Keratinocyte (primary cell): ENCODE data around the gene DNAI7. TPM values are rescaled to one million over a fixed set of nuclear protein-coding genes. Genes with fewer than 3 reads are reported as not detected.

ENCODE experiments used
- DNase-seq: peaks from one replicate; pipeline ENCODE4 v3.0.0-alpha.2; 2011; ENCODE audit warnings: low read depth, missing footprints, low spot score
- FAIRE-seq: peaks from 2 replicates; lab custom pipeline; 2011; peaks lifted over from hg19 to GRCh38; lab: Jason Lieb, UNC
- H2AFZ ChIP-seq: 2 replicates; pipeline ENCODE4 v1.6.0; 2012; ENCODE audit warnings: low read length, control low read depth, inconsistent platforms; ENCODE audit not compliant: control insufficient read depth
- H3K27ac ChIP-seq: 2 replicates; pipeline ENCODE4 v1.5.1; 2011; ENCODE audit warnings: low read length; ENCODE audit not compliant: control insufficient read depth, insufficient read depth
- H3K27me3 ChIP-seq: 3 replicates; pipeline ENCODE4 v1.6.0; 2011; ENCODE audit warnings: low read length; ENCODE audit not compliant: control insufficient read depth, insufficient read depth; ENCODE audit errors: extremely low read depth
- H3K36me3 ChIP-seq, 2 experiments: 2 replicates in 1 of 2; 3 replicates in 1 of 2; pipeline ENCODE4 v1.5.1; 2011; ENCODE audit warnings: low read length in 2 of 2, mild to moderate bottlenecking in 1 of 2; ENCODE audit not compliant: control insufficient read depth in 2 of 2, insufficient read depth in 2 of 2; ENCODE audit errors: extremely low read depth in 1 of 2
- H3K4me1 ChIP-seq: 3 replicates; pipeline ENCODE4 v1.5.1; 2011; ENCODE audit warnings: low read length; ENCODE audit not compliant: control insufficient read depth, insufficient read depth; ENCODE audit errors: extremely low read depth
- H3K4me2 ChIP-seq: 3 replicates; pipeline ENCODE4 v1.6.0; 2011; ENCODE audit warnings: low read depth, low read length; ENCODE audit not compliant: control insufficient read depth, insufficient read depth; ENCODE audit errors: extremely low read depth
- H3K4me3 ChIP-seq, 3 experiments: fragments of 200-600 bp in 1 of 3; sonication (generic) in 1 of 3; 2 replicates in 2 of 3; 3 replicates in 1 of 3; pipeline ENCODE4 v1.5.1; 2011 to 2016; ENCODE audit warnings: low read length in 3 of 3, mild to moderate bottlenecking in 3 of 3, control low read depth in 2 of 3, inconsistent platforms in 1 of 3, low read depth in 1 of 3, mixed read lengths in 1 of 3, mixed run types in 1 of 3, moderate library complexity in 1 of 3; ENCODE audit not compliant: control insufficient read depth in 2 of 3, insufficient read depth in 2 of 3; ENCODE audit errors: extremely low read depth in 1 of 3
- H3K79me2 ChIP-seq: 2 replicates; pipeline ENCODE4 v1.6.0; 2012; ENCODE audit warnings: low read length; ENCODE audit not compliant: control insufficient read depth, insufficient read depth
- H3K9ac ChIP-seq: 3 replicates; pipeline ENCODE4 v1.6.0; 2011; ENCODE audit warnings: low read length; ENCODE audit not compliant: control insufficient read depth, insufficient read depth; ENCODE audit errors: extremely low read depth
- H3K9me1 ChIP-seq: 3 replicates; pipeline ENCODE4 v1.6.0; 2011; ENCODE audit warnings: low read length; ENCODE audit not compliant: control insufficient read depth, insufficient read depth; ENCODE audit errors: extremely low read depth
- H3K9me3 ChIP-seq: 2 replicates; pipeline ENCODE4 v1.5.1; 2012; ENCODE audit warnings: low read depth, low read length; ENCODE audit not compliant: control insufficient read depth
- H4K20me1 ChIP-seq: 3 replicates; pipeline ENCODE4 v1.6.0; 2011; ENCODE audit warnings: low read length; ENCODE audit not compliant: control insufficient read depth, insufficient read depth; ENCODE audit errors: extremely low read depth
- EZH2 ChIP-seq: IDR thresholded peaks from one replicate; pipeline ENCODE4 v1.6.1; 2012; ENCODE audit warnings: inconsistent platforms, mild to moderate bottlenecking, low read length, moderate library complexity
- dilution Hi-C: fragments of 300-500 bp; cut with MboI; formaldehyde crosslinking; loops from one replicate; pipeline ENCODE4 v1.7.0; 2020; ENCODE audit warnings: low sequenced_read_pairs; ENCODE audit not compliant: extremely low pct_ligation_motif_present
- polyA plus RNA-seq, 5 experiments: library from polyadenylated mRNA; depleted of rRNA in 3 of 5; stranded (reverse) in 3 of 5; stranded (forward) in 1 of 5; unstranded in 1 of 5; fragments of >200 nt; gene quantifications; 1 replicate in 1 of 5; 2 replicates in 3 of 5; 3 replicates in 1 of 5; pipeline versions ENCODE4 v1.2.1 to v1.2.3, GENCODE V29; 2011 to 2012; ENCODE audit warnings: missing spikeins in 2 of 5, low read depth in 1 of 5, low replicate concordance in 1 of 5
- TF ChIP-seq, protein P1 (sequence below), 3 experiments: IDR thresholded peaks in 1 of 3; conservative IDR thresholded peaks in 1 of 3; optimal IDR thresholded peaks in 1 of 3; 2 replicates in 2 of 3; 3 replicates in 1 of 3; pipeline versions ENCODE3 to v1.5.1; 2011; ENCODE audit warnings: low read length in 3 of 3, mild to moderate bottlenecking in 3 of 3, moderate library complexity in 2 of 3, control low read depth in 1 of 3, inconsistent platforms in 1 of 3; ENCODE audit not compliant: insufficient read depth in 2 of 3; ENCODE audit errors: extremely low read depth in 1 of 3

Gene DNAI7
- polyA plus RNA-seq, 1 donor (not counting 4 experiments of a cell fraction or from before 2014, with no cell fraction given), result 0.10 TPM

DNA sequence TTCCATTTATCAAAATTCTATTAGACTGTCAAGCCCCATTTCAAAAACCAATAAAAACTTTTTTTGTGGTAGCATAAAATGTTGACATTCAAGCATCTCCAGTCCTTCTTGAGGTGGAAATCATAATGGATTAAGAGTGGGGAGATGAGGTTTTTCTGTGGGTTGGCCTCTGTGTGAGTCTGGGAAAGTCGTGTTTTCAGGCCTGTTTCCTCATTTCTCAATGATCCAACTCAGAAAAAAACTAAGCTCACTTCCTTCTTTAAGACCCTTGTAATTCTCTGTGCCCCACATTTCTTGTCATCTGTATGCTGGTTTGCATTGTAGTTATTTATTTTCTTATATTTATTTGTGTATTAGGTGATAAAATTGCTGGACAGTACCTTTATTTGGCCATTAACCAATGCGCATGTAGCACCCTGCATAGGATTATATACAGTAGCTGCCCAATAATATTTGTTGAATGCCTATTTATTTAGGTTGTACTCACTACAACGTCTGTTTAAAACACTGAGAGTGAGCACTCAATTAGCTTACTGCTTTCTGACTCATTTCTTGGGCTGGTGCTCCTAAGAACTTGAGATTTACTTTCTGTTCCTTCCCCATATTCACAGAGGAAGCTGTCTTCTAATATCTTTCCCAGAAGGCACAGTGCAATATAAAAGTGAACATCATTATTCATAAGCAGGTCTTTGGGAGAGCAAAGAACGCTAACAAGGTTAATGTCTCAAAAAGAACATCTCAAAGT is 121.9 kb downstream of the DNAI7 start:
- H3K4me3 ChIP-seq, result no peak overlapping the region
- H2AFZ ChIP-seq, result no peak overlapping the region
- TF ChIP-seq, protein P1, sequence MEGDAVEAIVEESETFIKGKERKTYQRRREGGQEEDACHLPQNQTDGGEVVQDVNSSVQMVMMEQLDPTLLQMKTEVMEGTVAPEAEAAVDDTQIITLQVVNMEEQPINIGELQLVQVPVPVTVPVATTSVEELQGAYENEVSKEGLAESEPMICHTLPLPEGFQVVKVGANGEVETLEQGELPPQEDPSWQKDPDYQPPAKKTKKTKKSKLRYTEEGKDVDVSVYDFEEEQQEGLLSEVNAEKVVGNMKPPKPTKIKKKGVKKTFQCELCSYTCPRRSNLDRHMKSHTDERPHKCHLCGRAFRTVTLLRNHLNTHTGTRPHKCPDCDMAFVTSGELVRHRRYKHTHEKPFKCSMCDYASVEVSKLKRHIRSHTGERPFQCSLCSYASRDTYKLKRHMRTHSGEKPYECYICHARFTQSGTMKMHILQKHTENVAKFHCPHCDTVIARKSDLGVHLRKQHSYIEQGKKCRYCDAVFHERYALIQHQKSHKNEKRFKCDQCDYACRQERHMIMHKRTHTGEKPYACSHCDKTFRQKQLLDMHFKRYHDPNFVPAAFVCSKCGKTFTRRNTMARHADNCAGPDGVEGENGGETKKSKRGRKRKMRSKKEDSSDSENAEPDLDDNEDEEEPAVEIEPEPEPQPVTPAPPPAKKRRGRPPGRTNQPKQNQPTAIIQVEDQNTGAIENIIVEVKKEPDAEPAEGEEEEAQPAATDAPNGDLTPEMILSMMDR (optimal IDR thresholded peaks at IDR 0.05 in 1 of 3, IDR thresholded peaks at IDR 0.05 in 1 of 3, conservative IDR thresholded peaks at IDR 0.05 in 1 of 3; ENCODE audit: extremely low read depth in 1 of 3, insufficient read depth in 2 of 3, low read length in 3 of 3), result no peak
- no peak for TF ChIP-seq EZH2
- FAIRE-seq (no peak), DNase-seq (no peak)
- no peaks in the 10 kb centered on the region for H3K36me3 ChIP-seq
- dilution Hi-C loops, result no loop called here
- H3K4me1 ChIP-seq, result no peaks in the 10 kb centered on the region
- no peak overlapping the region for H3K9ac ChIP-seq
- no peaks in the 10 kb centered on the region for H3K9me3 ChIP-seq
- no peaks in the 10 kb centered on the region for H3K27me3 ChIP-seq
- no peak overlapping the region for H3K27ac ChIP-seq
- H3K79me2 ChIP-seq, result no peaks in the 10 kb centered on the region
- no peaks in the 10 kb centered on the region for H3K9me1 ChIP-seq
- no peaks in the 10 kb centered on the region for H4K20me1 ChIP-seq
- no peak overlapping the region for H3K4me2 ChIP-seq

DNA sequence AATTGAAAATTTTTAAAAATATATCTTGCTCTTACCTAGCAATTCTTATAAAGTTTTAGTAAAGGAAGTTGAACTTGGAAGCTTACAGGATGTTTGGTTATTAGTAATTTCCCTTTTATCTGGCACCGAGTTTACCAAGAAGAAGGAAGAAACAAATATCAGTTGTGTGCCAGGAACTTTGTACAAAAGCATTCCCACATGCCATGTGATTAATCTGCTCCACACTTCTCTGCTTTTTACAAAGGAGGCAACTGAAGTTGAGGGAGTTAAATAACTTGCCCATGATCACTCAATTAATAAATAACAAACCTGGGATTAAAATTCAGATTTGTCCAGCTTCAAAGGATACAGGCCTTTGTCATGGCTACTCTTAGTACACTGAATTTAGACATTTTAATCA is 123.6 kb downstream of the DNAI7 start:
- DNase-seq (no peak), FAIRE-seq (no peak)
- TF ChIP-seq, protein P1 (optimal IDR thresholded peaks at IDR 0.05 in 1 of 3, IDR thresholded peaks at IDR 0.05 in 1 of 3, conservative IDR thresholded peaks at IDR 0.05 in 1 of 3; ENCODE audit: extremely low read depth in 1 of 3, insufficient read depth in 2 of 3, low read length in 3 of 3), result no peak
- TF ChIP-seq EZH2, result no peak
- no peaks in the 10 kb centered on the region for H3K27me3 ChIP-seq
- H3K36me3 ChIP-seq, result no peaks in the 10 kb centered on the region
- H3K4me1 ChIP-seq, result no peaks in the 10 kb centered on the region
- no peak overlapping the region for H3K4me3 ChIP-seq
- no peak overlapping the region for H3K27ac ChIP-seq
- dilution Hi-C loops, result no loop called here
- no peaks in the 10 kb centered on the region for H4K20me1 ChIP-seq
- no peaks in the 10 kb centered on the region for H3K9me3 ChIP-seq
- H3K79me2 ChIP-seq, result no peaks in the 10 kb centered on the region
- H3K4me2 ChIP-seq, result no peak overlapping the region
- H3K9ac ChIP-seq, result no peak overlapping the region
- H3K9me1 ChIP-seq, result no peaks in the 10 kb centered on the region
- H2AFZ ChIP-seq, result no peak overlapping the region
